Spleen (tissue), 7 donors: ENCODE measurements around the gene PTRHD1.

ENCODE experiments used
- CTCF ChIP-seq, 11 experiments: fragments of 200-600 bp in 7 of 11; fragments of 450-650 bp in 4 of 11; sonication (generic) in 4 of 11; IDR thresholded peaks in 8 of 11; conservative IDR thresholded peaks in 3 of 11; 1 replicate in 7 of 11; 2 replicates in 4 of 11; pipeline versions ENCODE4 v1.4.0 to v1.8.0; 2016 to 2021; ENCODE audit warnings: antibody characterized with exemption in 11 of 11, inconsistent platforms in 4 of 11, mild to moderate bottlenecking in 1 of 11
- POLR2A ChIP-seq, 3 donors: fragments of 450-650 bp; IDR thresholded peaks; one replicate each; pipeline ENCODE4 v1.5.1; 2017; ENCODE audit warnings: antibody characterized with exemption in 3 of 3, mild to moderate bottlenecking in 1 of 3
- POLR2AphosphoS5 ChIP-seq, 3 donors: sonication (generic); formaldehyde crosslinking; IDR thresholded peaks; one replicate each; pipeline ENCODE4 v1.5.1; 2017; ENCODE audit warnings: antibody characterized with exemption in 3 of 3
- donor health status: DM: no; HTN: no; CAD: no; lungs with moderate emphysema.
- donor health status: DM: no; HTN: no; CAD: no.
- donor health status: DM: no; HTN: no; CAD: no.

- TF ChIP-seq POLR2AphosphoS5 (IDR thresholded peaks at IDR 0.05) (no peak), CTCF (IDR thresholded peaks at IDR 0.05 in 8 of 11, conservative IDR thresholded peaks at IDR 0.05 in 3 of 11) (no peak), POLR2A (IDR thresholded peaks at IDR 0.05) (no peak)
Measured at GRCh38 chr2:24832521-24832920, 39.3 kb upstream of the PTRHD1 start.
